GM12878 (cell line): ENCODE results near the gene NFATC1. TPM values are rescaled to one million over a fixed set of nuclear protein-coding genes. Genes with fewer than 3 reads are reported as not detected.

ENCODE experiments used
- ATAC-seq: fragments of 200-7000 bp; cut with Tn5 transposase; 3 replicates; pipeline ENCODE4 v1.9.1; 2020; ENCODE audit warnings: mild to moderate bottlenecking, moderate library complexity
- BruUV-seq: library from RNA; stranded (reverse); fragments of 400-500 nt; replicated peaks from 2 replicates; lab custom pipeline; 2021; lab: Mats Ljungman, UMichigan
- CTCF ChIA-PET: fragments of 300-600 bp; sonication (Branson Sonifier 250); formaldehyde crosslinking; extraction: SDS; loops from one replicate; lab custom pipeline; 2021; ENCODE audit warnings: inconsistent platforms; lab: Yijun Ruan, JAX
- POLR2A ChIA-PET: fragments of 350-600 bp; formaldehyde crosslinking; extraction: SDS; loops from one replicate; lab custom pipeline; 2021; ENCODE audit warnings: inconsistent platforms; lab: Charles Lee
- RAD21 ChIA-PET: fragments of 300-600 bp; sonication (Branson Sonifier 250); formaldehyde crosslinking; loops from one replicate; lab custom pipeline; 2023; ENCODE audit warnings: antibody characterized with exemption; ENCODE audit not compliant: unreplicated experiment; lab: Charles Lee
- SMC1A ChIA-PET: fragments of 300-600 bp; sonication (Branson Sonifier 250); formaldehyde crosslinking; loops from one replicate; lab custom pipeline; 2023; ENCODE audit not compliant: unreplicated experiment, uncharacterized antibody; lab: Charles Lee
- DNase-seq: peaks from one replicate; pipeline ENCODE4 v3.0.0-alpha.2; 2011; ENCODE audit warnings: low read depth, low spot score
- FAIRE-seq: peaks from 3 replicates; lab custom pipeline; 2011; peaks lifted over from hg19 to GRCh38; lab: Jason Lieb, UNC
- H2AFZ ChIP-seq: 2 replicates; pipeline ENCODE4 v1.6.0; 2011; ENCODE audit warnings: low read depth, low read length, control low read depth; ENCODE audit not compliant: control insufficient read depth
- H3K27ac ChIP-seq: 2 replicates; pipeline ENCODE4 v1.5.1; 2011; ENCODE audit warnings: control low read depth; ENCODE audit not compliant: control insufficient read depth, insufficient read depth
- H3K27me3 ChIP-seq, 2 experiments: replicated peaks in 1 of 2; 2 replicates each; pipeline versions ENCODE4 v1.6.0 to v1.6.1; 2011; ENCODE audit warnings: low read length in 1 of 2; ENCODE audit not compliant: control insufficient read depth in 2 of 2, insufficient read depth in 2 of 2
- H3K36me3 ChIP-seq, 2 experiments: 2 replicates each; pipeline ENCODE4 v1.5.1; 2011; ENCODE audit warnings: low read length in 1 of 2; ENCODE audit not compliant: control insufficient read depth in 2 of 2, insufficient read depth in 2 of 2
- H3K4me1 ChIP-seq: 2 replicates; pipeline ENCODE4 v1.6.1; 2011; ENCODE audit warnings: mild to moderate bottlenecking, low read length, moderate library complexity, mixed read lengths; ENCODE audit not compliant: control insufficient read depth, insufficient read depth
- H3K4me2 ChIP-seq: 2 replicates; pipeline ENCODE4 v1.6.0; 2011; ENCODE audit warnings: control low read depth; ENCODE audit not compliant: control insufficient read depth, insufficient read depth
- H3K4me3 ChIP-seq: fragments of 200-600 bp; sonication (generic); 2 replicates; pipeline ENCODE4 v1.5.1; 2016
- H3K79me2 ChIP-seq: 2 replicates; pipeline ENCODE4 v1.6.0; 2011; ENCODE audit warnings: low read length; ENCODE audit not compliant: control insufficient read depth, insufficient read depth
- H3K9ac ChIP-seq: 2 replicates; pipeline ENCODE4 v1.8.0; 2011; ENCODE audit warnings: low read length, control low read depth, mixed read lengths; ENCODE audit not compliant: control insufficient read depth, insufficient read depth
- H3K9me3 ChIP-seq: replicated peaks from 3 replicates; pipeline ENCODE4 v1.5.1; 2011; ENCODE audit warnings: mild to moderate bottlenecking, low read length; ENCODE audit not compliant: control insufficient read depth, insufficient read depth
- H4K20me1 ChIP-seq: 2 replicates; pipeline ENCODE4 v1.6.0; 2011; ENCODE audit not compliant: control insufficient read depth, insufficient read depth
- EGR1 ChIP-seq, 2 experiments: IDR thresholded peaks; 1 replicate in 1 of 2; 2 replicates in 1 of 2; pipeline ENCODE4 v1.6.1; 2011 to 2012; ENCODE audit warnings: low read depth in 2 of 2, low read length in 2 of 2, borderline replicate concordance in 1 of 2, mild to moderate bottlenecking in 1 of 2, moderate library complexity in 1 of 2
- FOS ChIP-seq: IDR thresholded peaks from 3 replicates; pipeline ENCODE4 v1.6.1; 2011; ENCODE audit warnings: borderline replicate concordance; ENCODE audit not compliant: insufficient read length; ENCODE audit errors: extremely low read depth
- MXI1 ChIP-seq: fragments of 150-350 bp; IDR thresholded peaks from 2 replicates; pipeline ENCODE4 v1.6.1; 2011; ENCODE audit warnings: low read depth, mild to moderate bottlenecking, inconsistent platforms, low read length, improper control_type of control experiment
- NR2C1 ChIP-seq: fragments of 450-650 bp; IDR thresholded peaks from 2 replicates; pipeline ENCODE4 v1.6.1; 2017; ENCODE audit warnings: antibody characterized with exemption, mild to moderate bottlenecking, moderate library complexity
- PKNOX1 ChIP-seq: fragments of 450-650 bp; IDR thresholded peaks from 2 replicates; pipeline ENCODE4 v1.6.1; 2016; ENCODE audit warnings: mild to moderate bottlenecking
- SREBF2 ChIP-seq: IDR thresholded peaks from 2 replicates; pipeline ENCODE4 v1.6.1; 2012; ENCODE audit warnings: mild to moderate bottlenecking, low read length
- ZBTB40 ChIP-seq: fragments of 450-650 bp; IDR thresholded peaks from 2 replicates; pipeline ENCODE4 v1.6.1; 2016; ENCODE audit warnings: mild to moderate bottlenecking, moderate library complexity, borderline replicate concordance
- ZNF24 ChIP-seq: fragments of 450-650 bp; IDR thresholded peaks from 2 replicates; pipeline ENCODE4 v1.6.1; 2017; ENCODE audit warnings: antibody characterized with exemption, mild to moderate bottlenecking
- ZNF384 ChIP-seq: IDR thresholded peaks from 2 replicates; pipeline ENCODE4 v1.6.1; 2012; ENCODE audit warnings: low read depth, mild to moderate bottlenecking, low read length, improper control_type of control experiment, borderline replicate concordance
- WGBS: methylation state at CpG from one replicate; pipeline ENCODE4 v1.1.6; 2016; ENCODE audit warnings: low lambda C conversion rate; ENCODE audit not compliant: insufficient replicate concordance, insufficient coverage; ENCODE audit errors: missing lambda C conversion rate; 5-methylcytosine and 5-hydroxymethylcytosine counted together
- in situ Hi-C: fragments of 300-500 bp; cut with MboI; formaldehyde crosslinking; loops from 9 replicates; pipeline ENCODE4 v1.14.3; 2018; ENCODE audit warnings: mixed read lengths
- intact Hi-C: fragments of 100-400 bp; cut with micrococcal nuclease; formaldehyde crosslinking; loops from one replicate; pipeline ENCODE4 v1.14.2; 2022; ENCODE audit not compliant: unreplicated experiment
- polyA plus RNA-seq, 11 experiments: library from polyadenylated mRNA; depleted of rRNA in 4 of 11; unstranded in 6 of 11; stranded (reverse) in 5 of 11; fragments of >200 nt; fragmentation: Nextera tagmentation in 4 of 11; fragmentation: Illumina TruSeq in 1 of 11; extraction: Ambion mirVana in 4 of 11; extraction: Trizol in 1 of 11; gene quantifications; 1 replicate in 1 of 11; 2 replicates in 10 of 11; pipeline versions ENCODE4 v1.2.1 to v1.2.3, GENCODE V29; 2011 to 2016; ENCODE audit warnings: inconsistent platforms in 2 of 11, missing spikeins in 2 of 11, low read depth in 1 of 11
- total RNA-seq, 4 experiments: library from RNA; depleted of rRNA in 3 of 4; stranded (reverse); fragments of >200 nt in 3 of 4; fragmentation: Illumina TruSeq in 1 of 4; extraction: Trizol in 1 of 4; gene quantifications; 2 replicates each; pipeline versions ENCODE4 v1.2.1 to v1.2.3, GENCODE V29; 2013 to 2021

Gene NFATC1
- total and polyA plus RNA-seq, 10 of the 15 experiments (the other 5 are each of a cell fraction or from before 2014, with no cell fraction given) = 0.84 to 20.8 (median 5.1) TPM

- ChIA-PET RAD21 (interaction anchor here (1.3 to 1.9 kb wide), 3 partner anchors 13 to 139 kb away, joined by 3 to 6 read pairs (median 5); no protein-coding TSS in a partner anchor), SMC1A (interaction anchor here (0.7 kb wide), 2 partner anchors 8 to 131 kb away, joined by 3 read pairs; no protein-coding TSS in a partner anchor), POLR2A (no interaction called here), CTCF (interaction anchor here (1.0 to 2.7 kb wide), 5 partner anchors 10 to 136 kb away, joined by 3 to 21 read pairs (median 8); no protein-coding TSS in a partner anchor)
- Histone ChIP-seq H3K27ac (no peak overlapping the region), H3K4me1 (peaks cover 12% of the 10 kb centered on the region), H2AFZ (no peak overlapping the region), H4K20me1 (no peaks in the 10 kb centered on the region), H3K4me3 (no peak overlapping the region), H3K36me3 (no peaks in the 10 kb centered on the region), H3K27me3 (peaks cover 2 to 17% of the 10 kb centered on the region in 2 experiments; a peak in 3 of 4 replicates), H3K79me2 (no peaks in the 10 kb centered on the region), H3K9me3 (no peaks in the 10 kb centered on the region), H3K4me2 (no peak overlapping the region), H3K9ac (no peak overlapping the region)
- 64% methylated on average over 8 of the region's 8 CpGs for WGBS
- in situ Hi-C loops (loop anchor here (10.0 kb wide), 1 partner anchor 563 kb away; the partner anchor contains the start of gene SLC66A2), intact Hi-C loops (no loop called here)
- DNase-seq = no peak
- ATAC-seq = no peak
- TF ChIP-seq NR2C1 = no peak
- no peak for TF ChIP-seq ZNF384
- TF ChIP-seq ZBTB40 = no peak
- TF ChIP-seq FOS = no peak
- no peak for TF ChIP-seq SREBF2
- TF ChIP-seq MXI1 = no peak
- TF ChIP-seq EGR1 (IDR thresholded peaks at IDR 0.05; ENCODE audit: borderline replicate concordance in 1 of 2, low read depth in 2 of 2, low read length in 2 of 2) = no peak
- TF ChIP-seq ZNF24 = no peak
- no peak for TF ChIP-seq PKNOX1
- FAIRE-seq = no peak
- BruUV-seq = no TSS peak
Observed at GRCh38 chr18:79392226-79392625, 3.5 kb upstream of the NFATC1 start.
